HCT116 (cell line): ENCODE results near the gene TMEM187. TPM values are rescaled to one million over a fixed set of nuclear protein-coding genes. Genes with fewer than 3 reads are reported as not detected.

Source experiments
- ATAC-seq: fragments of 200-7000 bp; cut with Tn5 transposase; 2 replicates; pipeline ENCODE4 v1.9.1; 2020; ENCODE audit warnings: mild to moderate bottlenecking, moderate library complexity
- BruUV-seq: library from RNA; stranded (reverse); fragments of 400-500 nt; replicated peaks from 2 replicates; lab custom pipeline; 2021; lab: Mats Ljungman, UMichigan
- CTCF ChIA-PET: fragments of 300-600 bp; sonication (Branson Sonifier 250); formaldehyde crosslinking; loops from one replicate; lab custom pipeline; 2021; ENCODE audit warnings: antibody characterized with exemption; lab: Charles Lee
- POLR2A ChIA-PET: fragments of 300-600, 350-600 bp; sonication (Branson Sonifier 250); formaldehyde crosslinking; loops from one replicate; lab custom pipeline; 2021; ENCODE audit warnings: antibody characterized with exemption; lab: Charles Lee
- RAD21 ChIA-PET, 2 experiments: fragments of 300-600 bp; sonication (Branson Sonifier 250); formaldehyde crosslinking; loops; one replicate each; lab custom pipeline; 2023; ENCODE audit warnings: low total read pairs in 2 of 2; ENCODE audit not compliant: uncharacterized antibody in 2 of 2, unreplicated experiment in 2 of 2, low non-redundant PET in 1 of 2; lab: Charles Lee
- DNase-seq: peaks from one replicate; pipeline ENCODE4 v3.0.0-alpha.2; 2010; ENCODE audit warnings: low read depth, low spot score
- H2AFZ ChIP-seq: fragments of 200-600 bp; shearing (Covaris generic), sonication (generic); 2 replicates; pipeline ENCODE4 v1.6.1; 2017; ENCODE audit warnings: low read depth, mixed run types, mixed read lengths, antibody characterized with exemption, low read length; ENCODE audit not compliant: poor library complexity, severe bottlenecking
- H3K27ac ChIP-seq: 2 replicates; pipeline ENCODE4 v1.5.1; 2012; ENCODE audit warnings: low read depth, low read length
- H3K27me3 ChIP-seq: fragments of 200-600 bp; sonication (generic); 2 replicates; pipeline ENCODE4 v1.6.1; 2016; ENCODE audit warnings: mixed run types, low read length, mixed read lengths; ENCODE audit not compliant: insufficient read depth
- H3K36me3 ChIP-seq, 2 experiments: fragments of 200-500 bp in 1 of 2; fragments of 200-600 bp in 1 of 2; sonication (Bioruptor generic) in 1 of 2; sonication (generic) in 1 of 2; 2 replicates each; pipeline versions ENCODE4 v1.5.1 to v1.6.1; 2014 to 2016; ENCODE audit warnings: low read length in 2 of 2, inconsistent platforms in 1 of 2, mixed read lengths in 1 of 2, mixed run types in 1 of 2; ENCODE audit not compliant: insufficient read depth in 2 of 2, control insufficient read depth in 1 of 2
- H3K4me1 ChIP-seq, 2 experiments: fragments of 200-600 bp in 1 of 2; sonication (generic) in 1 of 2; 2 replicates each; pipeline versions ENCODE4 v1.5.1 to v1.6.1; 2012 to 2017; ENCODE audit warnings: low read length in 2 of 2, inconsistent platforms in 1 of 2, mild to moderate bottlenecking in 1 of 2, mixed read lengths in 1 of 2, mixed run types in 1 of 2, moderate library complexity in 1 of 2; ENCODE audit not compliant: insufficient read depth in 2 of 2, control insufficient read depth in 1 of 2
- H3K4me2 ChIP-seq: fragments of 200-600 bp; sonication (generic); 2 replicates; pipeline ENCODE4 v1.6.1; 2017; ENCODE audit warnings: mixed run types, low read length, mixed read lengths
- H3K4me3 ChIP-seq, 2 experiments: fragments of 200-600 bp in 1 of 2; sonication (generic) in 1 of 2; replicated peaks in 1 of 2; 2 replicates each; pipeline ENCODE4 v1.5.1; 2011 to 2016; ENCODE audit warnings: low read length in 2 of 2, control low read depth in 1 of 2, low read depth in 1 of 2, mild to moderate bottlenecking in 1 of 2, mixed read lengths in 1 of 2, mixed run types in 1 of 2
- H3K79me2 ChIP-seq: fragments of 200-600 bp; sonication (generic); 2 replicates; pipeline ENCODE4 v1.6.1; 2017; ENCODE audit warnings: mild to moderate bottlenecking, mixed run types, low read length, moderate library complexity, mixed read lengths; ENCODE audit not compliant: insufficient read depth
- H3K9ac ChIP-seq: fragments of 200-600 bp; sonication (generic); 2 replicates; pipeline ENCODE4 v1.6.1; 2016; ENCODE audit warnings: low read length, mixed read lengths
- H3K9me2 ChIP-seq: fragments of 200-600 bp; sonication (generic), shearing (Covaris generic); 2 replicates; pipeline ENCODE4 v1.6.1; 2017; ENCODE audit warnings: mixed run types, mild to moderate bottlenecking, moderate library complexity; ENCODE audit not compliant: insufficient read depth
- H3K9me3 ChIP-seq, 2 experiments: fragments of 200-500 bp in 1 of 2; fragments of 200-600 bp in 1 of 2; sonication (Bioruptor generic) in 1 of 2; sonication (generic) in 1 of 2; 2 replicates each; pipeline ENCODE4 v1.6.1; 2014 to 2017; ENCODE audit warnings: low read length in 2 of 2, mixed read lengths in 2 of 2, inconsistent platforms in 1 of 2, low read depth in 1 of 2, mild to moderate bottlenecking in 1 of 2, mixed run types in 1 of 2, moderate library complexity in 1 of 2; ENCODE audit not compliant: control insufficient read depth in 1 of 2, insufficient read depth in 1 of 2
- H4K20me1 ChIP-seq: fragments of 200-600 bp; sonication (generic), shearing (Covaris generic); 2 replicates; pipeline ENCODE4 v1.6.1; 2017; ENCODE audit warnings: mixed run types, mild to moderate bottlenecking, moderate library complexity; ENCODE audit not compliant: insufficient read depth
- JUND ChIP-seq: IDR thresholded peaks from 2 replicates; pipeline ENCODE4 v1.6.1; 2012
- SIN3A ChIP-seq: IDR thresholded peaks from 2 replicates; pipeline ENCODE4 v1.6.1; 2012; ENCODE audit warnings: low read depth
- ZNF274 ChIP-seq: fragments of 200-500 bp; sonication (Bioruptor generic); IDR thresholded peaks from 2 replicates; pipeline ENCODE4 v1.6.1; 2014; ENCODE audit warnings: mild to moderate bottlenecking, low read depth, low read length, inconsistent platforms
- intact Hi-C: fragments of 100-400 bp; cut with micrococcal nuclease; formaldehyde crosslinking; loops from 2 replicates; pipeline ENCODE4 v1.10.0; 2022
- total RNA-seq: library from RNA; stranded (reverse); gene quantifications from one replicate; pipeline ENCODE4 v1.2.1, GENCODE V29; 2021; ENCODE audit not compliant: unreplicated experiment
- TF ChIP-seq, protein P1 (sequence below), 3 experiments: fragments of 200-600 bp in 1 of 3; sonication (generic) in 1 of 3; IDR thresholded peaks in 2 of 3; conservative IDR thresholded peaks in 1 of 3; 2 replicates each; pipeline ENCODE4 v1.5.1; 2012 to 2017; ENCODE audit warnings: low read depth in 2 of 3, low read length in 2 of 3, antibody characterized with exemption in 1 of 3, borderline replicate concordance in 1 of 3, control low read depth in 1 of 3, mild to moderate bottlenecking in 1 of 3, mixed read lengths in 1 of 3, mixed run types in 1 of 3, moderate library complexity in 1 of 3; ENCODE audit not compliant: insufficient read depth in 1 of 3

Gene TMEM187
- total RNA-seq, 1 experiment from 2014 or later: 12.6 TPM

DNA sequence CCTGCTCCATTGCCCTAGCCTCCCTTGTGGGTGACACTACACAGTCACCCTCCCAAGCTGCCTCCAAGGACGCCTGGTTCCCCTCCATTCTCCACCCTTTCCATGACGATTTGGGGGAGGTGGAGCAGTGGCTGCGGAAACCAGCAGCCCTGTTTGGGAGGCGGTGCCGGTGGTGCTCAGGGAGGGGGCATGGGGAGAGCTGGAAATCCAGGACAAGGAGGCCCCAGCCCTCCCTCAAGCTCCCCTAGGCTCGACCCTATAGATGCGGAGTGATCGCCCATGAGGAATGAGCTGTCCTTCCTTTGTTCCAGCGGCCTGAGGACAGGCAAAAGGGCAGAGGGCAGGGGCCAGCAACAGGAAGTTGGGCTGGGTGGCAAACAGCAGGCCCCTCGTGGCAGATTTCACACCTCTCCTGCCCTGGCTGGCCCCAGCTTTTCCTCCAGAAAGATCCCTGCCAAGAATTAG is 24.5 kb upstream of the TMEM187 start:
- Histone ChIP-seq H3K9ac (no peak overlapping the region), H3K36me3 (peaks cover 0 to 14% of the 10 kb centered on the region in 2 experiments; a peak in 1 of 4 replicates), H3K27ac (peak overlapping the region; percentile 38; the same call in 1 of the 2 replicates), H3K4me2 (no peak overlapping the region), H2AFZ (no peak overlapping the region)
- intact Hi-C loops: no loop called here
- no peak for TF ChIP-seq JUND
- TF ChIP-seq SIN3A: no peak
- no peak for TF ChIP-seq ZNF274
- TF ChIP-seq, protein P1, sequence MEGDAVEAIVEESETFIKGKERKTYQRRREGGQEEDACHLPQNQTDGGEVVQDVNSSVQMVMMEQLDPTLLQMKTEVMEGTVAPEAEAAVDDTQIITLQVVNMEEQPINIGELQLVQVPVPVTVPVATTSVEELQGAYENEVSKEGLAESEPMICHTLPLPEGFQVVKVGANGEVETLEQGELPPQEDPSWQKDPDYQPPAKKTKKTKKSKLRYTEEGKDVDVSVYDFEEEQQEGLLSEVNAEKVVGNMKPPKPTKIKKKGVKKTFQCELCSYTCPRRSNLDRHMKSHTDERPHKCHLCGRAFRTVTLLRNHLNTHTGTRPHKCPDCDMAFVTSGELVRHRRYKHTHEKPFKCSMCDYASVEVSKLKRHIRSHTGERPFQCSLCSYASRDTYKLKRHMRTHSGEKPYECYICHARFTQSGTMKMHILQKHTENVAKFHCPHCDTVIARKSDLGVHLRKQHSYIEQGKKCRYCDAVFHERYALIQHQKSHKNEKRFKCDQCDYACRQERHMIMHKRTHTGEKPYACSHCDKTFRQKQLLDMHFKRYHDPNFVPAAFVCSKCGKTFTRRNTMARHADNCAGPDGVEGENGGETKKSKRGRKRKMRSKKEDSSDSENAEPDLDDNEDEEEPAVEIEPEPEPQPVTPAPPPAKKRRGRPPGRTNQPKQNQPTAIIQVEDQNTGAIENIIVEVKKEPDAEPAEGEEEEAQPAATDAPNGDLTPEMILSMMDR (IDR thresholded peaks at IDR 0.05 in 2 of 3, conservative IDR thresholded peaks at IDR 0.05 in 1 of 3; ENCODE audit: borderline replicate concordance in 1 of 3, insufficient read depth in 1 of 3, low read depth in 2 of 3, low read length in 2 of 3): no peak
- TF ChIP-seq, all 23 proteins: peak for 0
- H3K4me1 ChIP-seq: no peaks in the 10 kb centered on the region; a peak in 1 of 4 replicates
- H3K4me3 ChIP-seq: no peak overlapping the region
- DNase-seq (no peak), ATAC-seq (no peak)
- BruUV-seq: no TSS peak
- CTCF ChIA-PET: interaction anchor here (1.2 to 1.5 kb wide), 3 partner anchors 12 to 21 kb away, joined by 4 to 14 read pairs (median 6); no protein-coding TSS in a partner anchor
- H3K79me2 ChIP-seq: no peaks in the 10 kb centered on the region; the same call in 1 of the 2 replicates
- no peaks in the 10 kb centered on the region for H3K9me3 ChIP-seq
- no peaks in the 10 kb centered on the region for H3K9me2 ChIP-seq
- RAD21 ChIA-PET: no interaction called here
- no peaks in the 10 kb centered on the region for H4K20me1 ChIP-seq
- no peaks in the 10 kb centered on the region for H3K27me3 ChIP-seq
- POLR2A ChIA-PET: no interaction called here
